Psoas muscle (tissue), 8 donors: Measurements from ENCODE around the gene SLC17A7. TPM values are rescaled to one million over a fixed set of nuclear protein-coding genes. Genes with fewer than 3 reads are reported as not detected.
"Not testable (repeated sequence)": the region's sequence is repeated elsewhere in the genome, so short reads cannot be mapped to it uniquely, and the experiment has no call there.

Source experiments
- ATAC-seq, 4 donors: fragments of 200-7000 bp; cut with Tn5 transposase; one replicate each; pipeline ENCODE4 v1.9.1; 2020; ENCODE audit warnings: moderate library complexity in 3 of 4, mild to moderate bottlenecking in 2 of 4
- DNase-seq, 2 donors: peaks; one replicate each; pipeline ENCODE4 v3.0.0-alpha.2; 2020
- H3K27ac ChIP-seq: fragments of 200-600 bp; one replicate; pipeline ENCODE4 v1.8.0; 2022
- H3K27me3 ChIP-seq, 3 donors: fragments of 200-600 bp in 1 of 3; one replicate each; pipeline versions ENCODE4 v1.6.1 to v1.8.0; 2013 to 2022; ENCODE audit warnings: low read length in 2 of 3, mild to moderate bottlenecking in 2 of 3, moderate library complexity in 1 of 3; ENCODE audit not compliant: insufficient read depth in 3 of 3
- H3K36me3 ChIP-seq, 2 donors: fragments of 200-600 bp in 1 of 2; one replicate each; pipeline versions ENCODE4 v1.6.1 to v1.8.0; 2013 to 2022; ENCODE audit warnings: low read depth in 1 of 2, mild to moderate bottlenecking in 1 of 2, moderate library complexity in 1 of 2; ENCODE audit not compliant: insufficient read depth in 1 of 2
- H3K4me1 ChIP-seq: fragments of 200-600 bp; one replicate; pipeline ENCODE4 v1.8.0; 2022
- H3K4me3 ChIP-seq: fragments of 200-600 bp; one replicate; pipeline ENCODE4 v1.8.0; 2022; ENCODE audit warnings: mild to moderate bottlenecking
- H3K9me3 ChIP-seq: fragments of 200-600 bp; one replicate; pipeline ENCODE4 v1.8.0; 2022
- CTCF ChIP-seq: fragments of 200-600 bp; IDR thresholded peaks from one replicate; pipeline ENCODE4 v1.8.0; 2022; ENCODE audit warnings: antibody characterized with exemption
- WGBS, 3 donors: extraction: QIAGEN DNeasy Blood & Tissue Kit; methylation state at CpG; one replicate each; pipeline versions ENCODE4 v1.1.6 to v1.1.7; 2013; 5-methylcytosine and 5-hydroxymethylcytosine counted together
- intact Hi-C, 2 donors: fragments of 100-400 bp; cut with DNase I; formaldehyde crosslinking; loops; one replicate each; pipeline versions ENCODE4 v1.11.0 to v1.14.2; 2022
- polyA plus RNA-seq, 3 donors: library from polyadenylated mRNA; stranded (reverse); fragments of 200-250 nt; gene quantifications; one replicate each; pipeline ENCODE4 v1.2.3, GENCODE V29; 2013
- total RNA-seq, 4 donors: library from RNA; stranded (reverse); fragmentation: NEBNext Ultra II Directional in 2 of 4; extraction: Animal tissue kit (Norgen Biotek cat#: 25700) in 2 of 4; gene quantifications; one replicate each; pipeline versions ENCODE4 v1.2.1 to v1.2.4, GENCODE V29; 2021 to 2023
- donor health status: healthy with polysubstance abuse.
- donor health status: DM: no; HTN: no; CAD: no; lungs with moderate emphysema.
- donor health status: Bipolar disorder and iron deficiency.
- donor health status: healthy.
- donor health status: DM: yes; HTN: yes; CAD: no.
- donor health status: DM: no; HTN: no; CAD: no.
- donor health status: DM: no; HTN: no; CAD: no.
- donor health status: DM: yes; HTN: yes; CAD: no.

The SLC17A7 gene
- total and polyA plus RNA-seq, 7 donors: 0.42 to 1.8 (median 0.78) TPM

GRCh38 chr19:49463960-49464740 is 22.8 kb upstream of the SLC17A7 start:
- no peak for DNase-seq
- TF ChIP-seq CTCF: no peak
- Histone ChIP-seq H3K27me3 (no peaks in the 10 kb centered on the region), H3K4me1 (no peaks in the 10 kb centered on the region), H3K36me3 (peaks cover 0 to 25% of the 10 kb centered on the region in 2 donors), H3K27ac (no peak overlapping the region), H3K9me3 (no peaks in the 10 kb centered on the region), H3K4me3 (no peak overlapping the region)
- 91 to 94% (median 92%) methylated on average over 36 to 39 of the region's 39 CpGs for WGBS, 3 donors
- no peak for ATAC-seq
- intact Hi-C loops: no loop called here

GRCh38 chr19:49462492-49462891 is 21.2 kb upstream of the SLC17A7 start:
- no peak overlapping the region for H3K4me3 ChIP-seq
- no peaks in the 10 kb centered on the region for H3K9me3 ChIP-seq
- H3K4me1 ChIP-seq: no peaks in the 10 kb centered on the region
- H3K27ac ChIP-seq: no peak overlapping the region
- no peak for ATAC-seq
- no peak for TF ChIP-seq CTCF
- H3K27me3 ChIP-seq: no peaks in the 10 kb centered on the region
- H3K36me3 ChIP-seq: peaks cover 0 to 25% of the 10 kb centered on the region in 2 donors
- intact Hi-C loops: no loop called here
- WGBS, 3 donors: 87 to 89% (median 87%) methylated on average over 12 of the region's 12 CpGs
- no peak for DNase-seq

GRCh38 chr19:49461656-49462055 is 20.3 kb upstream of the SLC17A7 start:
- Histone ChIP-seq H3K4me3 (no peak overlapping the region), H3K36me3 (peaks cover 0 to 20% of the 10 kb centered on the region in 2 donors), H3K27ac (no peak overlapping the region), H3K27me3 (no peaks in the 10 kb centered on the region), H3K9me3 (no peaks in the 10 kb centered on the region), H3K4me1 (no peaks in the 10 kb centered on the region)
- no peak for ATAC-seq
- intact Hi-C loops: no loop called here
- DNase-seq: peak in 1 of 2 donors; percentile 53
- TF ChIP-seq CTCF: no peak
- WGBS, 3 donors: 97 to 99% (median 98%) methylated on average over 23 to 37 of the region's 37 CpGs

- H3K4me3 ChIP-seq, H3K9me3 ChIP-seq, H3K27ac ChIP-seq, DNase-seq, H3K27me3 ChIP-seq, ATAC-seq, H3K4me1 ChIP-seq, intact Hi-C loops: not testable (repeated sequence)
- WGBS, 3 donors: 0% methylated on average over 1 of the region's 1 CpG; no CpG with 5 or more reads in 2 of the 3 donors
- H3K36me3 ChIP-seq: peaks cover 0 to 15% of the 10 kb centered on the region in 2 donors
Observed at GRCh38 chr19:49461130-49461529, 19.8 kb upstream of the SLC17A7 start.

GRCh38 chr19:49459388-49459787 is 18.1 kb upstream of the SLC17A7 start:
- no peak for ATAC-seq
- no peaks in the 10 kb centered on the region for H3K27me3 ChIP-seq
- H3K4me3 ChIP-seq: no peak overlapping the region
- 84 to 90% (median 84%) methylated on average over 12 of the region's 12 CpGs for WGBS, 3 donors
- peaks cover 0 to 9% of the 10 kb centered on the region in 2 donors for H3K36me3 ChIP-seq
- no peak for DNase-seq
- intact Hi-C loops: no loop called here
- no peaks in the 10 kb centered on the region for H3K9me3 ChIP-seq
- H3K4me1 ChIP-seq: peaks cover under 1% of the 10 kb centered on the region
- H3K27ac ChIP-seq: no peak overlapping the region
- TF ChIP-seq CTCF: no peak
